ENCODE data around the gene SYDE2.
A peak's percentile ranks its signal among the peaks of the same experiment; 100 is the strongest.
"Not testable (repeated sequence)": the region's sequence is repeated elsewhere in the genome, so short reads cannot be mapped to it uniquely, and the experiment has no call there.

SYDE2 gene

DNA sequence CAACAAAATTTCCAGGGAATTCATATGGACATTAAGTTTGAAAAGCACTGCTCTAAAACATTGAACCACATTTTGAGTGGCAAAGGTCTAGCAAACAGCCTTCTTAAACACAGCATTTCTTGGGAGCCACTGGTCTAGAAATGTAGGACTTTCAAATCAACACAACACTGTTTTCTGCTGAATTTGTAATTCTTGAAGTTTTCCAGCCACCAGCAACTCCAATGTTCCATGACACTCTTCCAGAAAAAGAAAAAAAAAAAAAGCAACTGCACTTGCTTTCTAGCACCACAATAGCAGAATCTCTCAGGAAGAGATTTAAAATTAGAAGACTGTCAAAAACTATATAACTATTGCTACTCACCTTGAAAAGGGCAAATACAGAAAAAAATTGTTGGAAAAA is 4.5 kb downstream of the SYDE2 start:
- TF ChIP-seq, protein P1, sequence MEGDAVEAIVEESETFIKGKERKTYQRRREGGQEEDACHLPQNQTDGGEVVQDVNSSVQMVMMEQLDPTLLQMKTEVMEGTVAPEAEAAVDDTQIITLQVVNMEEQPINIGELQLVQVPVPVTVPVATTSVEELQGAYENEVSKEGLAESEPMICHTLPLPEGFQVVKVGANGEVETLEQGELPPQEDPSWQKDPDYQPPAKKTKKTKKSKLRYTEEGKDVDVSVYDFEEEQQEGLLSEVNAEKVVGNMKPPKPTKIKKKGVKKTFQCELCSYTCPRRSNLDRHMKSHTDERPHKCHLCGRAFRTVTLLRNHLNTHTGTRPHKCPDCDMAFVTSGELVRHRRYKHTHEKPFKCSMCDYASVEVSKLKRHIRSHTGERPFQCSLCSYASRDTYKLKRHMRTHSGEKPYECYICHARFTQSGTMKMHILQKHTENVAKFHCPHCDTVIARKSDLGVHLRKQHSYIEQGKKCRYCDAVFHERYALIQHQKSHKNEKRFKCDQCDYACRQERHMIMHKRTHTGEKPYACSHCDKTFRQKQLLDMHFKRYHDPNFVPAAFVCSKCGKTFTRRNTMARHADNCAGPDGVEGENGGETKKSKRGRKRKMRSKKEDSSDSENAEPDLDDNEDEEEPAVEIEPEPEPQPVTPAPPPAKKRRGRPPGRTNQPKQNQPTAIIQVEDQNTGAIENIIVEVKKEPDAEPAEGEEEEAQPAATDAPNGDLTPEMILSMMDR (IDR thresholded peaks at IDR 0.05; ENCODE audit: low read depth, low read length), result no peak
- Histone ChIP-seq H3K27ac (no peak overlapping the region), H3K36me3 (no peaks in the 10 kb centered on the region), H3K27me3 (ENCODE audit: insufficient read depth, low read depth, severe bottlenecking) (no peaks in the 10 kb centered on the region), H3K4me3 (ENCODE audit: low read depth, low read length) (no peak overlapping the region), H3K9me3 (ENCODE audit: severe bottlenecking) (no peaks in the 10 kb centered on the region)
- no peak for DNase-seq

DNA sequence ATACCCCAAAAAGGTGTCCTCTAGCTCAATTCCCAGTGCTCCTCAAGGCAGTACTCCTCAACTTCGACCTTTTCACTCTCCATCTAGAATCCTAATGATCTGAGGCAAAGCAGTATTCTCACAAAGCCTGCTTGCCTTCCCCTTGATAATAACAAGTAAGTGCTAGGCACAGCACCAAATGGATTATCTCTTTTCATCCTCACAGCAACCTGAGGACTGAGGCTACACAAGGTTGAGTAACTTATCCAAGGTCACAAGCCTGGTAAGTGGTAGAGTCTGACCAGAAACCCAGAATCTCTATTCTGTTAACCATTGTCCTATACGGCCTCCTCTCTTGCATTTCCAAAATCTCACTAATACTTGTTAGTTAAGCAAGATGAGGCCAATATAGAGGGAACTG is 5.1 kb downstream of the SYDE2 start:
- no peak overlapping the region for H3K4me3 ChIP-seq (ENCODE audit: low read depth, low read length)
- H3K27me3 ChIP-seq (ENCODE audit: insufficient read depth, low read depth, severe bottlenecking), result no peaks in the 10 kb centered on the region
- peak; percentile 13 for DNase-seq
- TF ChIP-seq, protein P1 (IDR thresholded peaks at IDR 0.05; ENCODE audit: low read depth, low read length), result no peak
- no peaks in the 10 kb centered on the region for H3K36me3 ChIP-seq
- H3K27ac ChIP-seq, result no peak overlapping the region
- no peaks in the 10 kb centered on the region for H3K9me3 ChIP-seq (ENCODE audit: severe bottlenecking)

DNA sequence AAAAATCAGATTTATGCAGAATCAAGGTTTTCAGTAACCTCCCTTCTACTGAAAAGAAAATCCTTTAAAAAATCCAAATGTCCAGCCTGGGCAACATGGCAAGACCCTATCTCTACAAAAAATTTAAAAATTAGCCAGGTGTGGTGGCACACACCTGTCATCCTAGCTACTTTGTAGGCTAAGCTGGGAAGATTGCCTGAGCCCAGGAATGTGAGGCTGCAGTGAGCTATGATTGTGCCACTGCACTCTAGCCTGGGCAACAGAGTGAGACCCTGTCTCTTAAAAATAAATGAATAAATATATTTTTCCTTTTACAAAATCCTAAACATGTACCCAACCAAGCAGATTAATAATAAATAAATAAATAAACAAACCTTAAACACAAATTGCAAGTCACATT is 8.7 kb downstream of the SYDE2 start:
- H3K27me3 ChIP-seq (ENCODE audit: insufficient read depth, low read depth, severe bottlenecking); H3K4me3 ChIP-seq (ENCODE audit: low read depth, low read length); H3K27ac ChIP-seq; H3K36me3 ChIP-seq; H3K9me3 ChIP-seq (ENCODE audit: severe bottlenecking); DNase-seq: not testable (repeated sequence)

DNA sequence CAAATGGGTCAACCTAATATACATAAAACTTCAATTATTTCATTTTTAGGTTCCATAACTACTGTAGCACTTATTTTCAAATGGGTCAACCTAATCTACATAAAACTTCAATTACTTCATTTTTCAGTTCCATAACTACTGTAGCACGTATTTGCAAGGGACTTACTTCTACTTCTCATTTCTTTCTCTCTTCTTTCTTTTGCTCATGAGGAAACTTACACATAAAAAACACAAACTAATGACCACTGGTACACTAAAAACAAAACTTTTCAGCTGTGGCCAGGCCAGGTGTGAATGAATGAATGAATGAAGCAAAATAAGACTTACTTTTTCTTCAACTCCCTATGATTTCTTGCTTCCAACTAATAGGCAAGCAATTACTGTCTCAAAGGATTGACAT is 11.7 kb downstream of the SYDE2 start:
- no peak for DNase-seq
- H3K4me3 ChIP-seq (ENCODE audit: low read depth, low read length), result no peak overlapping the region
- H3K27me3 ChIP-seq (ENCODE audit: insufficient read depth, low read depth, severe bottlenecking), result no peaks in the 10 kb centered on the region
- H3K9me3 ChIP-seq (ENCODE audit: severe bottlenecking), result no peaks in the 10 kb centered on the region
- H3K36me3 ChIP-seq, result no peaks in the 10 kb centered on the region; the same call in 1 of the 2 replicates
- no peak overlapping the region for H3K27ac ChIP-seq
- TF ChIP-seq, protein P1 (IDR thresholded peaks at IDR 0.05; ENCODE audit: low read depth, low read length), result no peak

DNA sequence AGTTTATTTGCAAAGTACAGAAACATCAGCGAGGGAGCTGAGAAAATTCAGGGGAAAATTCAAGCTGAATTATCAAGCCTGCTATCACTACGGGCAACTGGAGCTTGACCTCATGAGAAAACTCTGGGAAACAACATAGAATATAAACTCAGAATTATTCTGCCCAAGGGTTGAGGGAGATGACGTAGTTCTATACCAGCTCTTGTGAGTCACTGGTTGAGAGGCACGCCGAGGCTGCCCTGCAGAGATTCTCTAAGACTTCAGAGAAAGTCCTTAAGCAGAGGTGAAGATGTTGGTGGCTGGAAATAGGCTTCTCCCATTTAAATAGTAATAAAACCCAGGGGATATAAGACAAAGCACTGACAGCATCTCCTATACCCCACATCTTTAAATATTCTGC is 12.3 kb downstream of the SYDE2 start:
- H3K36me3 ChIP-seq, result no peaks in the 10 kb centered on the region; the same call in 1 of the 2 replicates

DNA sequence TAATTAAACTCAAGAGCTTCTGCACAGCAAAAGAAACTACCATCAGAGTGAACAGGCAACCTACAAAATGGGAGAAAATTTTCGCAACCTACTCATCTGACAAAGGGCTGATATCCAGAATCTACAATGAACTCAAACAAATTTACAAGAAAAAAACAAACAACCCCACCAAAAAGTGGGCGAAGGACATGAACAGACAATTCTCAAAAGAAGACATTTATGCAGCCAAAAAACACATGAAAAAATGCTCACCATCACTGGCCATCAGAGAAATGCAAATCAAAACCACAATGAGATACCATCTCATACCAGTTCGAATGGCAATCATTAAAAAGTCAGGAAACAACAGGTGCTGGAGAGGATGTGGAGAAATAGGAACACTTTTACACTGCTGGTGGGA is 13.8 kb downstream of the SYDE2 start:
- H3K36me3 ChIP-seq; H3K9me3 ChIP-seq (ENCODE audit: severe bottlenecking); H3K27ac ChIP-seq; H3K27me3 ChIP-seq (ENCODE audit: insufficient read depth, low read depth, severe bottlenecking); DNase-seq; H3K4me3 ChIP-seq (ENCODE audit: low read depth, low read length): not testable (repeated sequence)

More for the DNA sequence above, 12.3 kb downstream of the SYDE2 start:
- Histone ChIP-seq H3K27me3 (ENCODE audit: insufficient read depth, low read depth, severe bottlenecking) (no peaks in the 10 kb centered on the region), H3K9me3 (ENCODE audit: severe bottlenecking) (no peaks in the 10 kb centered on the region), H3K27ac (no peak overlapping the region), H3K4me3 (ENCODE audit: low read depth, low read length) (no peak overlapping the region)
- no peak for DNase-seq
- TF ChIP-seq, protein P1 (IDR thresholded peaks at IDR 0.05; ENCODE audit: low read depth, low read length), result no peak

DNA sequence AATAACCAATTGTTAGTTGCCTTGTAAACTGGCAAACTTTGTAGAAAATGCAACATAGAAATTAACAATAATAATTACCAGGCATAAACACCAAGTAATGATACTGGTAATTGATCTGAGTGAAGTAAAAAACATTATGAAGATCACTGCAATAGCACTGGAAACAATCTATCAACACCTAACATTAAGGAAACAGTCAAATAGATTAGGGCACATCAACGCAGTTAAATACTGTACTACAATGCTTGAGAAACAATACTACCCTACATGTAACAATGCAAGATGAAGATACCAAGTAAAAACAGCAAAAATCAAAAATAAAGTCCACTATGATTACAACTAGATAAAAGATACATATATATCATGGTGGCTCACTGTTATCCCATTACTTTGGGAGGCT is 16.6 kb downstream of the SYDE2 start:
- no peak for DNase-seq
- TF ChIP-seq, protein P1 (IDR thresholded peaks at IDR 0.05; ENCODE audit: low read depth, low read length), result no peak
- no peaks in the 10 kb centered on the region for H3K27me3 ChIP-seq (ENCODE audit: insufficient read depth, low read depth, severe bottlenecking)
- H3K4me3 ChIP-seq (ENCODE audit: low read depth, low read length), result no peak overlapping the region
- H3K36me3 ChIP-seq, result no peaks in the 10 kb centered on the region
- no peaks in the 10 kb centered on the region for H3K9me3 ChIP-seq (ENCODE audit: severe bottlenecking)
- H3K27ac ChIP-seq, result no peak overlapping the region
